ENCODE results near the gene PRKCA.

DNA sequence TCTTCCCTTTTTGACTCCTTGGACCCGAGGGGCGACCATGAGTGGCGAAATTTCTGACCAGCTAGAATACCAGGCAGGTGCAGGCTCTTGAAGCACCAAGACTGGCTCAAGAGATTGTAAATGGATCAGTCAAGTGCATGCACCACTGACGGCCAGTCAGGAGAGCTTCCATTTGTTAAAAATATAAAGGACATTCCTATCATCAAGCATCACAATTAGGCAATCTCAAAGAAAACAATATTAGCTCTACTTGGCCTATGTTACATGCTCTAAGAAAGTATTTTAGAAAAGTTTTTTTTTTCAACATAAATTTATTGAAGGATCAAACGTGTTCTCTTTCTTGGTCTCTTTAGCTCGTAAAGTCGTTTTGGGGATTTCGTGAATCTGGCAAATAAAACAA, 1.5 kb upstream of the PRKCA start:
- TF ChIP-seq, protein P1, sequence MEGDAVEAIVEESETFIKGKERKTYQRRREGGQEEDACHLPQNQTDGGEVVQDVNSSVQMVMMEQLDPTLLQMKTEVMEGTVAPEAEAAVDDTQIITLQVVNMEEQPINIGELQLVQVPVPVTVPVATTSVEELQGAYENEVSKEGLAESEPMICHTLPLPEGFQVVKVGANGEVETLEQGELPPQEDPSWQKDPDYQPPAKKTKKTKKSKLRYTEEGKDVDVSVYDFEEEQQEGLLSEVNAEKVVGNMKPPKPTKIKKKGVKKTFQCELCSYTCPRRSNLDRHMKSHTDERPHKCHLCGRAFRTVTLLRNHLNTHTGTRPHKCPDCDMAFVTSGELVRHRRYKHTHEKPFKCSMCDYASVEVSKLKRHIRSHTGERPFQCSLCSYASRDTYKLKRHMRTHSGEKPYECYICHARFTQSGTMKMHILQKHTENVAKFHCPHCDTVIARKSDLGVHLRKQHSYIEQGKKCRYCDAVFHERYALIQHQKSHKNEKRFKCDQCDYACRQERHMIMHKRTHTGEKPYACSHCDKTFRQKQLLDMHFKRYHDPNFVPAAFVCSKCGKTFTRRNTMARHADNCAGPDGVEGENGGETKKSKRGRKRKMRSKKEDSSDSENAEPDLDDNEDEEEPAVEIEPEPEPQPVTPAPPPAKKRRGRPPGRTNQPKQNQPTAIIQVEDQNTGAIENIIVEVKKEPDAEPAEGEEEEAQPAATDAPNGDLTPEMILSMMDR (IDR thresholded peaks at IDR 0.05): no peak
- TF ChIP-seq POLR2A (IDR thresholded peaks at IDR 0.05): no peak
- no peak for TF ChIP-seq POLR2AphosphoS5 (IDR thresholded peaks at IDR 0.05)
- no peak for TF ChIP-seq EP300 (IDR thresholded peaks at IDR 0.05)

Measured in gastroesophageal sphincter (tissue), 3 donors.